Stimulated activated CD4-positive, alpha-beta T cell treated with anti-CD3 and anti-CD28 coated beads, TNF-alpha, amount 100 ng/mL, for 24 hours (primary cell): ENCODE data around the gene AK4.
A peak's percentile ranks its signal among the peaks of the same experiment; 100 is the strongest.

Experiments used
- DNase-seq, 3 experiments: peaks; one replicate each; pipeline ENCODE4 v3.0.0-alpha.2; 2020; ENCODE audit warnings: low read depth in 3 of 3

AK4 gene

GRCh38 chr1:65250826-65251225 lies 102.8 kb downstream of the AK4 start:
- no peak for DNase-seq

GRCh38 chr1:65253800-65254319 lies 105.9 kb downstream of the AK4 start:
- no peak for DNase-seq

GRCh38 chr1:65254320-65255034 lies 106.5 kb downstream of the AK4 start:
- peak; percentile 55 to 85 (median 73) for DNase-seq

GRCh38 chr1:65255035-65255655 lies 107.1 kb downstream of the AK4 start:
- no peak for DNase-seq

GRCh38 chr1:65255656-65256050 lies 107.7 kb downstream of the AK4 start:
- DNase-seq = no peak

GRCh38 chr1:65256860-65257708 lies 109.1 kb downstream of the AK4 start:
- DNase-seq = no peak

GRCh38 chr1:65258106-65258505 lies 110.1 kb downstream of the AK4 start:
- no peak for DNase-seq

GRCh38 chr1:65259816-65260215 lies 111.8 kb downstream of the AK4 start:
- no peak for DNase-seq

- no peak for DNase-seq
Measured at GRCh38 chr1:65260851-65261473, 113.0 kb downstream of the AK4 start.

- DNase-seq = no peak
Measured at GRCh38 chr1:65263286-65263685, 115.3 kb downstream of the AK4 start.

GRCh38 chr1:65264197-65264929 lies 116.4 kb downstream of the AK4 start:
- DNase-seq = no peak

- DNase-seq = no peak
Measured at GRCh38 chr1:65265296-65265650, 117.3 kb downstream of the AK4 start.

- peak in 1 of 3 experiments; percentile 21 for DNase-seq
Measured at GRCh38 chr1:65265651-65266351, 117.8 kb downstream of the AK4 start.

GRCh38 chr1:65266476-65266875 lies 118.5 kb downstream of the AK4 start:
- DNase-seq = no peak

- no peak for DNase-seq
Measured at GRCh38 chr1:65267271-65267670, 119.3 kb downstream of the AK4 start.

- no peak for DNase-seq
Measured at GRCh38 chr1:65267683-65268082, 119.7 kb downstream of the AK4 start.

GRCh38 chr1:65269612-65270011 lies 121.6 kb downstream of the AK4 start:
- DNase-seq = no peak

GRCh38 chr1:65276197-65276939 lies 128.4 kb downstream of the AK4 start:
- no peak for DNase-seq

- no peak for DNase-seq
Measured at GRCh38 chr1:65277605-65278347, 129.8 kb downstream of the AK4 start.
